HCT116 (cell line): ENCODE data around the gene CTSL. TPM values are rescaled to one million over a fixed set of nuclear protein-coding genes. Genes with fewer than 3 reads are reported as not detected.

Experiments
- ATAC-seq: fragments of 200-7000 bp; cut with Tn5 transposase; 2 replicates; pipeline ENCODE4 v1.9.1; 2020; ENCODE audit warnings: mild to moderate bottlenecking, moderate library complexity
- BruUV-seq: library from RNA; stranded (reverse); fragments of 400-500 nt; replicated peaks from 2 replicates; lab custom pipeline; 2021; lab: Mats Ljungman, UMichigan
- CTCF ChIA-PET: fragments of 300-600 bp; sonication (Branson Sonifier 250); formaldehyde crosslinking; loops from one replicate; lab custom pipeline; 2021; ENCODE audit warnings: antibody characterized with exemption; lab: Charles Lee
- POLR2A ChIA-PET: fragments of 300-600, 350-600 bp; sonication (Branson Sonifier 250); formaldehyde crosslinking; loops from one replicate; lab custom pipeline; 2021; ENCODE audit warnings: antibody characterized with exemption; lab: Charles Lee
- RAD21 ChIA-PET, 2 experiments: fragments of 300-600 bp; sonication (Branson Sonifier 250); formaldehyde crosslinking; loops; one replicate each; lab custom pipeline; 2023; ENCODE audit warnings: low total read pairs in 2 of 2; ENCODE audit not compliant: uncharacterized antibody in 2 of 2, unreplicated experiment in 2 of 2, low non-redundant PET in 1 of 2; lab: Charles Lee
- DNase-seq: peaks from one replicate; pipeline ENCODE4 v3.0.0-alpha.2; 2010; ENCODE audit warnings: low read depth, low spot score
- H2AFZ ChIP-seq: fragments of 200-600 bp; shearing (Covaris generic), sonication (generic); 2 replicates; pipeline ENCODE4 v1.6.1; 2017; ENCODE audit warnings: low read depth, mixed run types, mixed read lengths, antibody characterized with exemption, low read length; ENCODE audit not compliant: poor library complexity, severe bottlenecking
- H3K27ac ChIP-seq: 2 replicates; pipeline ENCODE4 v1.5.1; 2012; ENCODE audit warnings: low read depth, low read length
- H3K27me3 ChIP-seq: fragments of 200-600 bp; sonication (generic); 2 replicates; pipeline ENCODE4 v1.6.1; 2016; ENCODE audit warnings: mixed run types, low read length, mixed read lengths; ENCODE audit not compliant: insufficient read depth
- H3K36me3 ChIP-seq, 2 experiments: fragments of 200-500 bp in 1 of 2; fragments of 200-600 bp in 1 of 2; sonication (Bioruptor generic) in 1 of 2; sonication (generic) in 1 of 2; 2 replicates each; pipeline versions ENCODE4 v1.5.1 to v1.6.1; 2014 to 2016; ENCODE audit warnings: low read length in 2 of 2, inconsistent platforms in 1 of 2, mixed read lengths in 1 of 2, mixed run types in 1 of 2; ENCODE audit not compliant: insufficient read depth in 2 of 2, control insufficient read depth in 1 of 2
- H3K4me1 ChIP-seq, 2 experiments: fragments of 200-600 bp in 1 of 2; sonication (generic) in 1 of 2; 2 replicates each; pipeline versions ENCODE4 v1.5.1 to v1.6.1; 2012 to 2017; ENCODE audit warnings: low read length in 2 of 2, inconsistent platforms in 1 of 2, mild to moderate bottlenecking in 1 of 2, mixed read lengths in 1 of 2, mixed run types in 1 of 2, moderate library complexity in 1 of 2; ENCODE audit not compliant: insufficient read depth in 2 of 2, control insufficient read depth in 1 of 2
- H3K4me2 ChIP-seq: fragments of 200-600 bp; sonication (generic); 2 replicates; pipeline ENCODE4 v1.6.1; 2017; ENCODE audit warnings: mixed run types, low read length, mixed read lengths
- H3K4me3 ChIP-seq, 2 experiments: fragments of 200-600 bp in 1 of 2; sonication (generic) in 1 of 2; replicated peaks in 1 of 2; 2 replicates each; pipeline ENCODE4 v1.5.1; 2011 to 2016; ENCODE audit warnings: low read length in 2 of 2, control low read depth in 1 of 2, low read depth in 1 of 2, mild to moderate bottlenecking in 1 of 2, mixed read lengths in 1 of 2, mixed run types in 1 of 2
- H3K79me2 ChIP-seq: fragments of 200-600 bp; sonication (generic); 2 replicates; pipeline ENCODE4 v1.6.1; 2017; ENCODE audit warnings: mild to moderate bottlenecking, mixed run types, low read length, moderate library complexity, mixed read lengths; ENCODE audit not compliant: insufficient read depth
- H3K9ac ChIP-seq: fragments of 200-600 bp; sonication (generic); 2 replicates; pipeline ENCODE4 v1.6.1; 2016; ENCODE audit warnings: low read length, mixed read lengths
- H3K9me2 ChIP-seq: fragments of 200-600 bp; sonication (generic), shearing (Covaris generic); 2 replicates; pipeline ENCODE4 v1.6.1; 2017; ENCODE audit warnings: mixed run types, mild to moderate bottlenecking, moderate library complexity; ENCODE audit not compliant: insufficient read depth
- H3K9me3 ChIP-seq, 2 experiments: fragments of 200-500 bp in 1 of 2; fragments of 200-600 bp in 1 of 2; sonication (Bioruptor generic) in 1 of 2; sonication (generic) in 1 of 2; 2 replicates each; pipeline ENCODE4 v1.6.1; 2014 to 2017; ENCODE audit warnings: low read length in 2 of 2, mixed read lengths in 2 of 2, inconsistent platforms in 1 of 2, low read depth in 1 of 2, mild to moderate bottlenecking in 1 of 2, mixed run types in 1 of 2, moderate library complexity in 1 of 2; ENCODE audit not compliant: control insufficient read depth in 1 of 2, insufficient read depth in 1 of 2
- H4K20me1 ChIP-seq: fragments of 200-600 bp; sonication (generic), shearing (Covaris generic); 2 replicates; pipeline ENCODE4 v1.6.1; 2017; ENCODE audit warnings: mixed run types, mild to moderate bottlenecking, moderate library complexity; ENCODE audit not compliant: insufficient read depth
- ATF3 ChIP-seq: IDR thresholded peaks from 2 replicates; pipeline ENCODE4 v1.6.1; 2012
- CBX3 ChIP-seq: IDR thresholded peaks from 2 replicates; pipeline ENCODE4 v1.6.1; 2012; ENCODE audit warnings: low read depth
- CEBPB ChIP-seq: IDR thresholded peaks from 2 replicates; pipeline ENCODE4 v1.6.1; 2012; ENCODE audit warnings: low read depth
- EGR1 ChIP-seq: IDR thresholded peaks from 2 replicates; pipeline ENCODE4 v1.6.1; 2012; ENCODE audit warnings: low read depth
- ELF1 ChIP-seq: IDR thresholded peaks from 2 replicates; pipeline ENCODE4 v1.6.1; 2012; ENCODE audit warnings: low read depth, borderline replicate concordance
- EZH2phosphoT487 ChIP-seq: fragments of 200-600 bp; IDR thresholded peaks from 2 replicates; pipeline ENCODE4 v1.6.1; 2018; ENCODE audit warnings: antibody characterized with exemption, borderline replicate concordance
- FOSL1 ChIP-seq: IDR thresholded peaks from 2 replicates; pipeline ENCODE4 v1.6.1; 2012; ENCODE audit warnings: low read depth
- JUND ChIP-seq: IDR thresholded peaks from 2 replicates; pipeline ENCODE4 v1.6.1; 2012
- MAX ChIP-seq: IDR thresholded peaks from 2 replicates; pipeline ENCODE4 v1.6.1; 2012
- POLR2A ChIP-seq: IDR thresholded peaks from 2 replicates; pipeline ENCODE4 v1.7.0; 2011; ENCODE audit warnings: borderline replicate concordance; ENCODE audit not compliant: insufficient read depth, insufficient read length; ENCODE audit errors: extremely low read depth
- POLR2AphosphoS5 ChIP-seq: IDR thresholded peaks from 2 replicates; pipeline ENCODE4 v1.6.1; 2011; ENCODE audit warnings: mild to moderate bottlenecking, low read depth, low read length, moderate library complexity
- REST ChIP-seq: IDR thresholded peaks from 2 replicates; pipeline ENCODE4 v1.6.1; 2012; ENCODE audit warnings: low read depth
- SIN3A ChIP-seq: IDR thresholded peaks from 2 replicates; pipeline ENCODE4 v1.6.1; 2012; ENCODE audit warnings: low read depth
- SP1 ChIP-seq: IDR thresholded peaks from 2 replicates; pipeline ENCODE4 v1.6.1; 2012; ENCODE audit warnings: low read depth
- SRF ChIP-seq: IDR thresholded peaks from 2 replicates; pipeline ENCODE4 v1.6.1; 2012; ENCODE audit warnings: low read depth
- YY1 ChIP-seq: IDR thresholded peaks from 2 replicates; pipeline ENCODE4 v1.6.1; 2011; ENCODE audit warnings: low read length, low read depth, moderate library complexity, mild to moderate bottlenecking; ENCODE audit not compliant: insufficient replicate concordance; ENCODE audit errors: extremely low read depth
- intact Hi-C: fragments of 100-400 bp; cut with micrococcal nuclease; formaldehyde crosslinking; loops from 2 replicates; pipeline ENCODE4 v1.10.0; 2022
- total RNA-seq: library from RNA; stranded (reverse); gene quantifications from one replicate; pipeline ENCODE4 v1.2.1, GENCODE V29; 2021; ENCODE audit not compliant: unreplicated experiment

CTSL gene
- total RNA-seq, 1 experiment from 2014 or later, result 63.1 TPM

GRCh38 chr9:87710443-87710842 lies 15.5 kb upstream of the CTSL start:
- Histone ChIP-seq H3K27ac (no peak overlapping the region), H4K20me1 (no peaks in the 10 kb centered on the region), H3K27me3 (no peaks in the 10 kb centered on the region), H3K36me3 (no peaks in the 10 kb centered on the region), H3K4me3 (no peak overlapping the region), H3K4me2 (no peak overlapping the region), H3K79me2 (no peaks in the 10 kb centered on the region), H3K4me1 (peaks cover 2 to 28% of the 10 kb centered on the region in 2 experiments; a peak in 2 of 4 replicates), H3K9me2 (no peaks in the 10 kb centered on the region), H3K9ac (no peak overlapping the region), H2AFZ (no peak overlapping the region), H3K9me3 (no peaks in the 10 kb centered on the region)
- DNase-seq, result no peak
- POLR2A ChIA-PET, result no interaction called here
- no TSS peak for BruUV-seq
- intact Hi-C loops, result no loop called here
- ATAC-seq, result no peak
- CTCF ChIA-PET, result no interaction called here
- TF ChIP-seq CEBPB (no peak), POLR2A (no peak), JUND (no peak), POLR2AphosphoS5 (no peak)
- RAD21 ChIA-PET, result no interaction called here

GRCh38 chr9:87711857-87712800 lies 13.8 kb upstream of the CTSL start:
- peaks cover 2 to 28% of the 10 kb centered on the region in 2 experiments; a peak in 2 of 4 replicates for H3K4me1 ChIP-seq
- no peak overlapping the region for H3K9ac ChIP-seq
- H3K9me3 ChIP-seq, result no peaks in the 10 kb centered on the region
- ATAC-seq, result peak; percentile 21; the same call in 1 of the 2 replicates
- H2AFZ ChIP-seq, result no peak overlapping the region
- RAD21 ChIA-PET, result no interaction called here
- no peaks in the 10 kb centered on the region for H3K36me3 ChIP-seq
- H3K4me3 ChIP-seq, result no peak overlapping the region
- no peaks in the 10 kb centered on the region for H3K9me2 ChIP-seq
- H4K20me1 ChIP-seq, result no peaks in the 10 kb centered on the region
- no TSS peak for BruUV-seq
- H3K4me2 ChIP-seq, result peak overlapping the region; percentile 82; the same call in 1 of the 2 replicates
- CTCF ChIA-PET, result no interaction called here
- intact Hi-C loops, result no loop called here
- no peak overlapping the region for H3K27ac ChIP-seq
- no peak for DNase-seq
- no peaks in the 10 kb centered on the region for H3K79me2 ChIP-seq
- POLR2A ChIA-PET, result no interaction called here
- no peaks in the 10 kb centered on the region for H3K27me3 ChIP-seq
- TF ChIP-seq MAX (no peak), CBX3 (no peak), REST (no peak), EGR1 (no peak), POLR2A (no peak), CEBPB (no peak), SP1 (no peak), ATF3 (no peak), SIN3A (no peak), ELF1 (no peak), YY1 (no peak), POLR2AphosphoS5 (no peak), SRF (no peak), EZH2phosphoT487 (no peak), JUND (no peak), FOSL1 (no peak)
